Heart left ventricle (tissue), 16 donors: ENCODE measurements around the gene GNB1. TPM values are rescaled to one million over a fixed set of nuclear protein-coding genes. Genes with fewer than 3 reads are reported as not detected.

Experiments used
- ATAC-seq, 4 donors: fragments of 200-7000 bp; cut with Tn5 transposase; one replicate each; pipeline ENCODE4 v1.9.1; 2020 to 2022; ENCODE audit warnings: moderate library complexity in 4 of 4, mild to moderate bottlenecking in 3 of 4, moderate number of reproducible peaks in 1 of 4
- DNase-seq, 5 donors: peaks; one replicate each; pipeline ENCODE4 v3.0.0-alpha.2; 2020
- H3K27ac ChIP-seq, 12 donors: fragments of 200-600 bp; sonication (generic) in 4 of 12; one replicate each; pipeline versions ENCODE4 v1.5.0 to v1.8.0; 2016 to 2022; ENCODE audit warnings: mild to moderate bottlenecking in 2 of 12
- H3K27me3 ChIP-seq, 9 donors: fragments of 200-600 bp; sonication (generic) in 2 of 9; one replicate each; pipeline versions ENCODE4 v1.5.1 to v1.8.0; 2016 to 2022; ENCODE audit warnings: mild to moderate bottlenecking in 3 of 9
- H3K36me3 ChIP-seq, 9 donors: fragments of 200-600 bp; sonication (generic) in 2 of 9; one replicate each; pipeline versions ENCODE4 v1.5.0 to v1.8.0; 2018 to 2022; ENCODE audit warnings: mild to moderate bottlenecking in 2 of 9
- H3K4me1 ChIP-seq, 12 donors: fragments of 200-600 bp; sonication (generic) in 4 of 12; one replicate each; pipeline versions ENCODE4 v1.5.0 to v1.8.0; 2016 to 2022; ENCODE audit warnings: mild to moderate bottlenecking in 3 of 12
- H3K4me3 ChIP-seq, 12 donors: fragments of 200-600 bp; sonication (generic) in 4 of 12; one replicate each; pipeline versions ENCODE4 v1.5.0 to v1.8.0; 2017 to 2022; ENCODE audit warnings: mild to moderate bottlenecking in 9 of 12, moderate library complexity in 4 of 12
- H3K9me3 ChIP-seq, 12 donors: fragments of 200-600 bp; sonication (generic) in 4 of 12; one replicate each; pipeline versions ENCODE4 v1.5.0 to v1.8.0; 2016 to 2022; ENCODE audit warnings: mild to moderate bottlenecking in 1 of 12
- POLR2A ChIP-seq, 2 donors: fragments of 450-650 bp; IDR thresholded peaks; one replicate each; pipeline ENCODE4 v1.6.1; 2017; ENCODE audit warnings: antibody characterized with exemption in 2 of 2, mild to moderate bottlenecking in 2 of 2, moderate library complexity in 2 of 2
- WGBS, 4 donors: extraction: QIAGEN DNeasy Blood & Tissue Kit in 2 of 4; methylation state at CpG; one replicate each; pipeline versions ENCODE4 v1.1.5 to v1.1.7; 2013 to 2018; 5-methylcytosine and 5-hydroxymethylcytosine counted together
- intact Hi-C, 10 donors: fragments of 100-400 bp; cut with DNase I; formaldehyde crosslinking; loops; one replicate each; pipeline versions ENCODE4 v1.11.1 to v1.14.2; 2022
- polyA plus RNA-seq, 2 donors: library from polyadenylated mRNA; stranded (reverse); fragments of 200-250 nt; gene quantifications; one replicate each; pipeline ENCODE4 v1.2.3, GENCODE V29; 2013
- total RNA-seq, 9 donors: library from RNA; depleted of rRNA in 2 of 9; stranded (reverse); fragments of >200 nt in 2 of 9; fragmentation: NEBNext Ultra II Directional in 3 of 9; extraction: Animal tissue kit (Norgen Biotek cat#: 25700) in 3 of 9; gene quantifications; one replicate each; pipeline versions ENCODE4 v1.1.0 to v1.2.4, GENCODE V29; 2016 to 2023
- TF ChIP-seq, protein P1 (sequence below), 12 donors: fragments of 200-600 bp; sonication (generic) in 4 of 12; IDR thresholded peaks; one replicate each; pipeline versions ENCODE4 v1.5.0 to v1.8.0; 2018 to 2022; ENCODE audit warnings: antibody characterized with exemption in 12 of 12, mild to moderate bottlenecking in 5 of 12
- donor health status: ischemic (EF 13 %, LVEDD 7.1; RV severe dilation, severe dysfunction).
- donor health status: healthy with polysubstance abuse.
- donor health status: DM: no; HTN: yes; CAD: no.
- donor health status: DM: no; HTN: no; CAD: no.
- donor health status: ischemic (EF 25% LVEDD 6.9; RV normal size, moderate dysfunction).
- donor health status: ischemic (EF 25% LVEDD 5.7; RV mildly dilated, moderate dysfunction).
- donor health status: healthy.
- donor health status: DM: yes; HTN: yes; CAD: no.
- donor health status: ischemic (EF 35%, LVEDD 5.7; RV mildly dilated, moderate dysfunction).
- donor health status: nonischemic (EF 11% LVEDD 7.7; RV severe dilation, severe dysfunction).
- donor health status: DM: yes; HTN: yes; CAD: no.
- donor health status: PGD.
- donor health status: ischemic (EF 29% LVEDD 5.4; RV normal size, mild dysfunction).
- donor health status: nonischemic (EF 23%, LVEDD 6.1; RV moderate dilation, normal function).

GNB1 gene
- total and polyA plus RNA-seq, 11 donors = 52.9 to 275 (median 172) TPM

DNA sequence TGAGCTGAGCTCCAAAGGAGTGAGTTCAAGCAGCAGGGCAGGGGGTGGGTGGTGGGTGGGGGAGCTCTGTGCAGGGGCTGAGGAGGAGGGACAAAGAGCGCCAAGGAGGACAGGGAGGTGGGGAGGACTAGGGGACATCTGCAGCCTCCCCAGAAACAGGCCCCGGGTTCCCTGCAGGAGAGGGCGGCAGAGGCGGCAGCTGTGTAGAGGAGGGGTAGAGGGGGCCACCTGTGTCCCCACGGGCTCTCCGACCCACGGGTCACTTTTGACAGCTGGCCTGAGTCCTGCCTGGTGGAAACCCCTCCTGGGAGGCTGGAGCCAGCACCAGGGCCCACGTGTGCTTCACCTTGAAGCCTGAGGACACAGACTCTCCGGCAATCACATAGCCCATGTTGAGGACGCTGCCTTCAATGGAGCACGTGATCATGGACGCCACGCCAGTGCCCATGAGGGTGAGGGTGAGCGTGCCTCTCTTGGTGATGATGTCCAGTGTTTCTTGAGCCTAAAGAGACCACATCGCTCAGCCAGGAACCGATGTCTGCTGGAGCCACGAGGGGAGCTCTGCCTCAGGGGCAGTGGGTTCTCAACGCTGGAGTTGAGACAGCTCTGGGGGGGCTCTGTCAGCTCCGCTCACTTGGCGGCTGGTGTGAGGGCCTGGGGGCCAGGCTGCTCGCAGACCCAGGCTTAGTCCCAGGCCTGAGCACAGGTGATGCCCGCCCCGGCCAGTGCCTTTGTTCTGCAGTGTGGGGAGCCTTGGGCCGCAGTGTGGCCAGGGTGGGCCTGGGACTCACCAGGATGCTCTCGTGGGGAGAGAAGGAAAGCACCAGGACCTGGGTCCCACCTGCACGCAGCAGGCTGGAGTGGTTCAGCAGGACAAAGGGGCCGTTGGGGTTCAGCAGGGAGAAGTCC lies 34.8 kb upstream of the GNB1 start:
- H3K9me3 ChIP-seq = no peaks in the 10 kb centered on the region
- 69 to 89% (median 82%) methylated on average over 16 to 27 of the region's 27 CpGs for WGBS, 4 donors
- no peak overlapping the region for H3K27ac ChIP-seq
- H3K4me1 ChIP-seq = peaks cover 0 to 19% (median 9%) of the 10 kb centered on the region in 12 donors
- ATAC-seq (no peak), DNase-seq (peak in 2 of 5 donors; percentile 4 to 14)
- no peaks in the 10 kb centered on the region for H3K36me3 ChIP-seq
- H3K4me3 ChIP-seq = no peak overlapping the region
- no peaks in the 10 kb centered on the region for H3K27me3 ChIP-seq
- no peak for TF ChIP-seq POLR2A (IDR thresholded peaks at IDR 0.05)
- TF ChIP-seq, protein P1, sequence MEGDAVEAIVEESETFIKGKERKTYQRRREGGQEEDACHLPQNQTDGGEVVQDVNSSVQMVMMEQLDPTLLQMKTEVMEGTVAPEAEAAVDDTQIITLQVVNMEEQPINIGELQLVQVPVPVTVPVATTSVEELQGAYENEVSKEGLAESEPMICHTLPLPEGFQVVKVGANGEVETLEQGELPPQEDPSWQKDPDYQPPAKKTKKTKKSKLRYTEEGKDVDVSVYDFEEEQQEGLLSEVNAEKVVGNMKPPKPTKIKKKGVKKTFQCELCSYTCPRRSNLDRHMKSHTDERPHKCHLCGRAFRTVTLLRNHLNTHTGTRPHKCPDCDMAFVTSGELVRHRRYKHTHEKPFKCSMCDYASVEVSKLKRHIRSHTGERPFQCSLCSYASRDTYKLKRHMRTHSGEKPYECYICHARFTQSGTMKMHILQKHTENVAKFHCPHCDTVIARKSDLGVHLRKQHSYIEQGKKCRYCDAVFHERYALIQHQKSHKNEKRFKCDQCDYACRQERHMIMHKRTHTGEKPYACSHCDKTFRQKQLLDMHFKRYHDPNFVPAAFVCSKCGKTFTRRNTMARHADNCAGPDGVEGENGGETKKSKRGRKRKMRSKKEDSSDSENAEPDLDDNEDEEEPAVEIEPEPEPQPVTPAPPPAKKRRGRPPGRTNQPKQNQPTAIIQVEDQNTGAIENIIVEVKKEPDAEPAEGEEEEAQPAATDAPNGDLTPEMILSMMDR (IDR thresholded peaks at IDR 0.05) = no peak
- intact Hi-C loops = no loop called here

DNA sequence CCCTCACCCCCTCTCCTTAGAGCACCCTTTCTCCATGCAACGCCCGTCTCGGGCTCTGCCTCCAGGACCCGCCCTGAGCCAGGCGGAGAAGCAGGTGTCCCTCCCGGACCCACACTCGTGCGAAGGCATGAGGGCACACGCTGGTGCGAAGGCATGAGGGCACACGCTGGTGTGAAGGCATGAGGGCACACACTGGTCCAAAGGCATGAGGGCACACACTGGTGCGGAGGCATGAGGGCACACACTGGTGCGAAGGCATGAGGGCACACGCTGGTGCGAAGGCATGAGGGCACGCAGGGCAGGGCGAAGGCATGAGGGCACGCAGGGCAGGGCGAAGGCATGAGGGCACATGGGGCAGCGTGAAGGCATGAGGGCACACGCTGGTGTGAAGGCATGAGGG lies 34.0 kb upstream of the GNB1 start:
- intact Hi-C loops = no loop called here
- ATAC-seq (no peak), DNase-seq (peak in 1 of 5 donors; percentile 5)
- Histone ChIP-seq H3K36me3 (no peaks in the 10 kb centered on the region), H3K4me1 (peaks cover 0 to 20% (median 10%) of the 10 kb centered on the region in 12 donors), H3K9me3 (no peaks in the 10 kb centered on the region), H3K27me3 (no peaks in the 10 kb centered on the region), H3K27ac (no peak overlapping the region), H3K4me3 (no peak overlapping the region)
- no peak for TF ChIP-seq POLR2A (IDR thresholded peaks at IDR 0.05)
- TF ChIP-seq, protein P1 (IDR thresholded peaks at IDR 0.05) = no peak
- 94 to 96% (median 94%) methylated on average over 21 of the region's 21 CpGs for WGBS, 4 donors

DNA sequence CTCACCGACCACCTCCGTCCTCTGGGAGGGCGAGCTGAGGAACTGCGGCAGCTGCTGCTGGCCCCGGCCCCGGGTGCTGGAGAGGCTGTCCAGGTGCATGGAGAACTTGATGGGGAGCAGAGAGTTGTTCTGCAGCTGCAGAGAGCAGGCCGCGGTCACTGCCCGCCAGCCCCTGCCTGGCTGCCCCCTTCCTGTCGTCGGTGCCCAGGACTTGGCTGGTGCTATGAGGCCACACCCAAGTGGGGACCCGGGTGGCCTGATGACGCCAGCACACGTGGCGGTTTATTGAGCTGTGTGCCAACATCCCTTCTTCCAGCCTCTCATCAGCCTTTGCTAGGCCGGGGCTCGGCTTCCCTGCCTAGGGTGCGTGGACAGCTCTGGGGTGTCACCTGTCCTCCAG lies 33.5 kb upstream of the GNB1 start:
- TF ChIP-seq POLR2A (IDR thresholded peaks at IDR 0.05) = no peak
- TF ChIP-seq, protein P1 (IDR thresholded peaks at IDR 0.05) = no peak
- DNase-seq = peak in 2 of 5 donors; percentile 24 to 60
- H3K4me1 ChIP-seq = peaks cover 0 to 25% (median 12%) of the 10 kb centered on the region in 12 donors
- no peaks in the 10 kb centered on the region for H3K27me3 ChIP-seq
- H3K27ac ChIP-seq = no peak overlapping the region
- H3K9me3 ChIP-seq = no peaks in the 10 kb centered on the region
- intact Hi-C loops = no loop called here
- H3K36me3 ChIP-seq = no peaks in the 10 kb centered on the region
- ATAC-seq = no peak
- no peak overlapping the region for H3K4me3 ChIP-seq
- 33 to 46% (median 44%) methylated on average over 6 to 18 of the region's 18 CpGs for WGBS, 4 donors

DNA sequence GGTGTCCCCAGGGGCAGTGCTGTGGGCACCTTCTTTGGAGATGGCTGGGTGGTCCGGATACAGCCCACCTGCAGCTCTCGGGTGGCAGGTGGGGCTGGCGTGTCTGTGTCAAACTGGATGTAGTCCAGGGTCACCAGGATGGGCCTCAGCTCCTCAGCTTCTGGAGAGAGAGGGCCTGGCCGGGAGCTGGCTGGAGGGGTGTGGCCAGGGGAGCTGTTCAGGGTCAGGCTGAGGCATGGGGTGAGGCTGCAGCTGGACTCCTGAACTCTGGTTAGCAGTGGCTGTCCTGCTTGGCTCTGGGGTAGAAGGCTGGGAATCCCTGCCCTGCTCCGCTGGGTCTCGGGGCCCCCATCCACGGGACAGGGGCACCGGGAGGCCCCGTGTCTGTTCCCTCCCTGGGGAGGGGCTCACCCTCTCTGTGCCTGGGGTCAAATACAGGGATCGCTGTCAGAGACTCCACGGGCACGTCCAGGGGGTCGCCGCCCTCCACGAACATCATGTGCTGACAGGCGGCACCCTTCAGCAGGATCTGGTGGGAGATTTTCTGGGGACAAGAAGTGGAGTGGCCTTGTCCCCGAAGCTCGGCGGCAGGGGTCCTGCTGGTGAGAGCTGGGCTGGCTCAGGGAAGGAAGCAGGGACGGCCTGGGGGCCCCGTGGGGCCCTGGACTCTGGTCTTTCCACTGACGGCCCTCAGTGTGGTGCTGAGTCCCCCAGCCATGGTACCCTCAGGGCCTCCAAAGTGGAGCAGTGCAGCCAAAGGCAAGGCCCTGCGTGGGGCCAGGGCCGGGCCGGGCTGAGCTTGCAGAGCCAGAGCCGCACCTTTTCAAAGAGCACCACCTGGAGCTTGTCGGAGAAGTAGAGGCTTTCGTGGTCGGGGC lies 32.3 kb upstream of the GNB1 start:
- Histone ChIP-seq H3K9me3 (no peaks in the 10 kb centered on the region), H3K27me3 (no peaks in the 10 kb centered on the region), H3K4me1 (peaks cover 5 to 29% (median 20%) of the 10 kb centered on the region in 12 donors), H3K4me3 (no peak overlapping the region), H3K27ac (no peak overlapping the region), H3K36me3 (no peaks in the 10 kb centered on the region)
- TF ChIP-seq POLR2A (IDR thresholded peaks at IDR 0.05) = no peak
- TF ChIP-seq, protein P1 (IDR thresholded peaks at IDR 0.05) = no peak
- DNase-seq = peak in 3 of 5 donors; percentile 7 to 55 (median 19)
- 70 to 74% (median 72%) methylated on average over 21 to 29 of the region's 29 CpGs for WGBS, 4 donors
- intact Hi-C loops = no loop called here
- ATAC-seq = no peak
